ENCODE data around the gene SPRTN.
A peak's percentile ranks its signal among the peaks of the same experiment; 100 is the strongest.

Gene SPRTN

GRCh38 chr1:231376875-231377549 is 38.9 kb downstream of the SPRTN start:
- no peak for DNase-seq

GRCh38 chr1:231381729-231382128 is 43.6 kb downstream of the SPRTN start:
- DNase-seq = no peak

DNA sequence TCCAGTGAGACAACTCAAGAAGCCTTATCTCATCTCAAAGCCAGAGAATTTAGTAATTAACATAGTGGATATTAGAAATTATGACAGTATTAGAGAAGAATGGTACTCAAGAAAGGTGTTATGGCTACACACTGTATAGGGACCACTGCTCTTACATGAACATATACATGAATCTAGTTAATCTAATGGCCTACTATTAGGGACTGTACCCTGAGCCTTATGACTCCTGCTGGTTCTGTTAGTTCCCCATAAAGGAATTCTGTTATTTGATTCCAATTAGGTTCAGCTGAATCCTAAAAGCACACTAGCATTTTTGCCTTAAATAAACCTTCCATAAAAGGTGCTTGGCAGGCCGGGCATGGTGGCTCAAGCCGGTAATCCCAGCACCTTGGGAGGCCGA is 44.3 kb downstream of the SPRTN start:
- DNase-seq = no peak

DNA sequence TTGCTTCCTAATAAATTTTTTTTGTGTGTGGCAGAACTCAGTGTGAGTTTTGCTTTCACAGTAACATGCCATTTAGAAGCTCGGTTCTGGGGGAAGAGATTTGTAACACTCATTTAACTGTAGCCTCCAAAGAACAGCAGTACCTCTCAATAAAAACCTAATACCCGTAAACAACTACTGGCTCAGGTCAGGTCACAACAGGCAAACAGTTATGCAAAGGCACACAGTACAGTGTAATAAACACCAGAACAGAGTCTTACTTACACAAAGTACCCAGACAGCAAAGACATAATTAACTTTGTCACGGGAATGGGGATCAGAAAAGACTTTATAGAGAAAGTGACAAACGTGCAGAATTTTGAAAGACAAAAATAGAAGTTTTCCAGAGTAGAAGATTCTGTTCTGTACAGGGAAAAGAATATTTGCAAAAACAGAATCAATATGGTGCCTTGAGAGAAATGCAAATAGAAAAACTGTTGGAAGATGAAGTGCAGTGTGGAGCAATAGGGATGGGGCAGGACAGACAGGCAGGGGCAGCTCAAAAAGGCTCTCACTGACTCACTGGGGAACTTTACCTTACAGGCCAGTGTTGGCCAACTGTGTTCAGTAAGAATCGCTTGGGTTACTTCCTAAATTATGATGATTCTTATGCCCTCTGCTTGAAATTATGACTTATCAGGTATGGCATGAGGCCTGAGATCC is 45.2 kb downstream of the SPRTN start:
- DNase-seq = peak in 1 of 2 donors; percentile 15

DNA sequence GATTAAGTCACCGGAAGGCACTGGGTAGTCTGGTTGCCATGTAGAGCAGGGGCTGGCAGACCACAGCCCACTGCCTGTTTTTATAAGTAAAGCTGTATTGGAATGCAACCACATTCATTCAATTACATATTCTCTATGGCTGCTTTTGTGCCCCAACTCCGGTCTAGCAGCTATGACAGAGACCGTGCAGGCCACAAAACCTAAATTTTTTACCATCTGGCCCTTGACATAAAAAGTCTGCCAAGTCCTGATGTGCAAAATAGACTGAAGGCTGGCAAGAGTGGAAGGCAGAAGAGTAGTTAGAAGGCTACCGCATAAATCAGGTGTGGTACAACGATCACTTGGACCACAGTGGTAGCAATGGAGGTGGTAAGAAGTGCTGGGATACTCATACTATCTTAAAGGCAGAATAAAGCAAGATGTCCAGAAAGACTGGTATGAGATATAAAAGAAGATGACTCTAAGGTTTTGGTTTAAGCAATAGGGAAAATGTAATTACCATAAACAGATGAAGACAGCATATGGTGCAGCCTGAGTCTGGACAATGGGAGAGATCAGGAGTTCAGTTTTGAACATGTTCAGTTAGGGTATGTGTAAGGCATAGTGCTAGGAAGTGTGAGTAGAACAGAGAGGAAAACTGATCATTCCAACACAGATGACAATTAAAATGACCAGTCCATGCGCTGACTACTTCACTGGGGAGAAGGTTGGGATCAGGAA is 46.8 kb downstream of the SPRTN start:
- no peak for DNase-seq

DNA sequence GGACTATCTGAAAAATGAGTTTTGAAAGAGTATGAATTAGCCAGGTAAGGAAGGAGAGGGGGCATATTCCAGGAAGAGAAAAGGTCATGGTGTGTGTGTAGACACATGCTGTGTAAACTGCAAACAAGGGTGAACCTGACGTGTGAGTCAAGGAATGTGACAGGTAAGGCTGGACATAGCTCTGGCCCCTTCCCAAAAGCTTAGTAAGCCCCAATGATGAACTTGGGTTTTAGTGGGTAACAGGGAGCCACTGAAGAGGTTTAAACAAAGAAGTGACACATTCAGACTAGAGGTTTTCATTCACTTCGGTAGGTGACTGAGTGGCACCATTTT is 47.3 kb downstream of the SPRTN start:
- no peak for DNase-seq

DNA sequence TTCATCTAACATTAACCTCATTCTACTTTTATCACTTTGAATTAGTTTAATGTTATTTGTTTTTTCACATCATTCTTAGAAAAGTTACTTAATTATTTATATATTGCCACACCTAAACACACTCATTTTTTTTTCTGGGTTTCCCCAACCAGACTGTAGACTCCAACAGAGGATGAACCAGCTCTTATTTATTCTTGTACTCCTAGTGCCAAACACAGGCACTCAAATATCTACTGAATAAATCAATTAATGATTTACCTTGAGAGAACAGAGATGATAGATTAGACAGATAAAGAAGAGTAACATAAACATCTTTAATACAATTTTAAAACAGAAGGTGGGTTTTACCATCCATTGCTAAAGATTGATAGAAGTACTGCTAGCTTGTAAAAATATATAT is 48.4 kb downstream of the SPRTN start:
- no peak for DNase-seq

GRCh38 chr1:231387770-231388669 is 49.9 kb downstream of the SPRTN start:
- no peak for DNase-seq

- no peak for DNase-seq
Observed at GRCh38 chr1:231390071-231390470, 52.0 kb downstream of the SPRTN start.

- DNase-seq = no peak
Observed at GRCh38 chr1:231392389-231393131, 54.5 kb downstream of the SPRTN start.

DNA sequence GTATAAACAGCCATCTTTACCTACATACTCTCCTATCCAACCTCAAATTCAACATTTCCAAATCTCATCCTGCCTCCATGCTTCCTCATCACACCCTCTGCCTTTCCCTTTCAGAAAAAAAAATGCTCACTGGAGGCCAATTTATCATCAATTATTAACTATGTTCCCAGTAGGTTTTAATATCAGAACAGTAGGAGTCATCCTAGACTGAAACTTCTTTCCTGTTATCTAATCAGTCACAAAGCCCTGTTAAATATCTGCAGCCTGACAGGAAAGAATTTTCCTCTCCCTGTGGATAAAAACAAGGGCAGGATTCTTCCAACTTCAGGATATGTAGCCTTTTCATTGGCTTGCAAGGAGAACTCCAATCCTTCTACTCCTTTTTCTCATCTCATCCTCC is 55.6 kb downstream of the SPRTN start:
- no peak for DNase-seq

DNA sequence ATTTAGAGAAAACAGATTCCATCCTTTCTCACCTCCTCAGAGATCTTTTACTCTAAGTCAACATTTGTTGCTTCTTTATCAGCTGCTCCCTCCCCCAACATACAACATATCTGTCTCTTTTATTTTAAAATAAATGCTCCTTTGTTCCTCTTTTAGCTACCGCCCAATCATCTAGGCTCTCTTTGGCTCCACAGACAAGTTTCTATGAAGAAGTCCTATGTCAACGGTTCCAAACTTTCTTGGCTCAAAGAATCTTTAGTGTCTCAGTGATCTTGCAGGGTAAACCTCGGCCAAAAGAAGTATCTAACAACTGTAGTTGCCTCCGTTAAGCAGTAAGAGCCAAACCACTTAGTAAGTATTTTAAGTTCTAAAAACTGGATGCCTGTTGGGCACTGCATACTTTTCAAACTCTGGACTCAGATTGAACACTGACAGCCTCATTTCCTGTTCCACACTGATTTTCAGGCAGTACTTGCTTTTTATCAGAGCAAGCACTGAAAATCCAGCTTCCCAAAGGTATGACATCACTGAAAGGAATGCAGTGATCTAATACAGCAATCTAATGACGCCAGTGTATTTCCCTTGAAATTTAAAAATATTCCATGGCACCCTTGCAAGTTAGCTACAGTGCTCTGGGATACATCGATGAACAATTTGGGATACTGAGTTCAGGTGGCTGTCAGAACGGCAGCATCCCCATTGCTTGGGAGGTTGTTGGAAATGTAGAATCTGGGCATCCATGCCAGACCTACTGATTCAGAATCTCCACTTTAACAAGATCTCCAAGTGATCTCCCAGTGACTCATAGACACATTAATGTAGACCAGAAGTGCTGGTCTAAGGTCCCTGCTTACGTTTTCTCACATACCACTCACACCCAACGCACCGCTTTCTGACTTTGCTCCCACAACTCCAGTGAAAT is 57.2 kb downstream of the SPRTN start:
- DNase-seq = no peak

DNA sequence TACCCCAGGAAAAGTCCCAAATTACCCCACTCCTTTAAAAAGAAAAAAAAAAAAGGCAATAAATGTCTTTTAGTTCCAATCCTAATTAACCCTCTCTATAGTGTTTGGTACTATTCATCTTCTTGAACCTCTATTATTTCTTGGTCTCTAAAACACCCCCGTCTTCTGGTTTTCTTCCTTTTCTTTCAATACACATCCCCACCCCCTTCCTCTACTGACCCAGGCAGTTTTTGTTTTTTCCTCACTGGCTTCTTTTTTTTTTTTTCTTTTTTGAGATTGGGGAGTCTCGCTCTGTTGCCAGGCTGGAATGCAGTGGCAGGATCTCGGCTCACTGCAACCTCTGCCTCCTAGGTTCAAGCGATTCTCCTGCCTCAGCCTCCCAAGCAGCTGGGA is 57.9 kb downstream of the SPRTN start:
- no peak for DNase-seq

- DNase-seq = no peak
Observed at GRCh38 chr1:231396643-231397042, 58.5 kb downstream of the SPRTN start.

- DNase-seq = no peak
Observed at GRCh38 chr1:231397886-231398671, 60.0 kb downstream of the SPRTN start.

- DNase-seq = no peak
Observed at GRCh38 chr1:231401478-231401877, 63.4 kb downstream of the SPRTN start.

- no peak for DNase-seq
Observed at GRCh38 chr1:231404318-231404717, 66.2 kb downstream of the SPRTN start.
